GM19463 (cell line): ENCODE results near the gene ZBTB20.

Experiments used
- ATAC-seq: cut with Tn5 transposase; IDR thresholded peaks from one replicate; pipeline ENCODE4 v1.9.1; 2021; ENCODE audit warnings: mild to moderate bottlenecking, moderate library complexity; ENCODE audit not compliant: unreplicated experiment

ZBTB20 gene

DNA sequence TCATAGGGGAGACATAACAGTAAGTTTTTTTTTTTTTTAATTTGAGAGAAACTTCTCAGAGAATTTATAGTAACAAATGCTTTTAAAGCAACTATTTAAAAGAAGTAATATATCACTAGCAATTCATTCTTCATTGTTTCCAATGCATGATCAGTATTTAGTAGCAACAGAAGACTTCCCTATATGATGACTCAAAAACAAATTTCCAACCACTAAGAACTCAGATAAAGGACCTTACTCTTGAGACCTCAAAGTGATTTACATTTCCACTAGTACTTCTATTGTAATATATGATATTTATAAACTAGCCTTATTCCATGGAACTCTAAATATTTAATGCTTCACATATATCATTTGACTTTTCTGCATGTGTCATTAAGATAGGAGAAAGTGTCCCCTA is 356.3 kb downstream of the ZBTB20 start:
- no peak for ATAC-seq

DNA sequence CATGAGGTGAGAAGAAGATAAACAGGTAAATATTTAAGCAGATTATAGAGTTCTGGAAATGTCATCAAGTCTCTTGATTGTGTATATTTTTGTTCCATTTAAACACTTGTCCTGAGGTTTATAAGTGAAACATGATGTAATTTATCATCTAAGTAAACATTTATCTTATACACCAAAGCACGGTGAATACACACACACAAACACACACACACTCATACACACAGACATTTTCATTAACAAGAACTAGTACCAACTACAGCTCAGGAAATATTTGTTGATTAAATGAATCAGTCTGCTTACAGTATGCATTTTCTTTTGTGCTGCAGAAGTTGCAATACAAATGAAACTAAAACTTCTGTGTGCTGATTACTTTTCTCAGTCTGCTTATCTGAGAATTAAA is 357.3 kb downstream of the ZBTB20 start:
- no peak for ATAC-seq

DNA sequence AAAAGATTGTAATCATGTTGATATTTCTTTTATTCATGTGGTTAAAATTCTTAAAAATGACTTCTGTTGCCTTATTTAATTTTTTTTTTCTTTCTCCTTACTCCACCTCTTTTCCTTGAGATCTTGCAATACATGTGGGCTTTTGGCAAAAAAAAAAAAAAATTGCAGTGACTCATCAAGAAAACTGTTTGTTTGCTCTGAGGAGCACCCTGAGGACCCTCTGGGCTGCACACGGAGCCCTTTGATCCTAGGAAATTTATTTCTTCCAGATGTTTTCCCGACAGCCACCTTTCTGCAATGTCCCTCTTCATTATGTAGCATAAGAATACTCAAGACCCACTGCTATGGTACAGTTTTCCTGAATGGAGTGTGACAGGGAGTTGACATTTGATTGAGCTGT is 371.7 kb downstream of the ZBTB20 start:
- no peak for ATAC-seq

DNA sequence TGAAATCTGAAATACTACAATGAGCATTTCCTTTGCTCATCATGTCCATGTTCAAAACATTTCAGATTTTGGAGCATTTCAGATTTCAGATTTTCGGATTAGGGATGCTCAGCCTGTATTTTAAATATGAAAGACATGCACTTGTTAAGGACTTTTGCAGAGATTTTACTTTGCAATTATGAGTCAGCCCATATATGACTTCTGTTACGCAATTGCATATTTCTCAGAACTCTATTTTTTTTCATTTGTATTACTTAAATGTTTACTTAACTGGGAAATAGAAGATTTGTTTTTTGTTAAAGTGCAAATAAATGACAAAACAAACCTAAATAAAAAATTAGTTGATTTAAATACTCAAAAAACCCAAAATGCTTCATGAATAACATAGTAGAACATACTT is 376.2 kb downstream of the ZBTB20 start:
- no peak for ATAC-seq

DNA sequence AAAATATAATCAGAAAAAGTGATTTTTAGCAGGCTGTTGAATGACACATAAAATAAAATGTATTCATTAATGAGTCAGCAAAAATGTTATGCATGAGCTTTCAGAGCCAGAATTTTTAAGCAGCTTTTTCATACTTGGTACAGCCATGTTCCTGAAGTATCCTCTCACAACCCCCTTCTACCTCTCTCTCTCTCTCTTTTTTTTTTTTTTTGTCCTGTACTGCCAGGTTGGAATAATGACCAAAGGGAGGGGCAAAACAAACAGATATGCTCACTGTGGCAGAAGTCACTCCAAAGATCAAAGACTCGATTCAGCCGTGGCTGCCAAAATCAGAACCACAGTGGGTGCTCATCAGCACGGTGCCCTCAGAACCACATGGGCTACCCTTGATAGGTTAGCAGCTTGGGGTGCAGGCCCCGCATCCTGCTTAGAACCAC is 383.0 kb downstream of the ZBTB20 start:
- no peak for ATAC-seq

DNA sequence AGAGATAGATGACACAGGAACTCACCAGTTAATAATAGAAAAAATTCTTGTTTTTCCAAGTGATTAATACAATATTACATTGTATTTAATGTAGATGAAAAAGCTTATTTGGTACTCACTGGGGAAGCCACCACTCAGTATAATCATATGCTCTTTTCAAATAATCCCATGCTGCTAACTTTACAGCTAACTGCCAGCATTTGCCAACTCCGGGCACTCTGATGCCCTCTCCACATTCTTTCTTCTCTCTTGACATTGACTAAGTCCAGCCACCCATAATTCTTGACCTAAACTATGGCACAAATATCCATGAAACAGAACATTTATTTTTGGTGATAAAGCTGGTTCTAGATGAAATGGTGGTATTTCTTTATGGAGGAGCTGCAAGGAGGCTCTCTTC is 384.9 kb downstream of the ZBTB20 start:
- ATAC-seq = no peak

DNA sequence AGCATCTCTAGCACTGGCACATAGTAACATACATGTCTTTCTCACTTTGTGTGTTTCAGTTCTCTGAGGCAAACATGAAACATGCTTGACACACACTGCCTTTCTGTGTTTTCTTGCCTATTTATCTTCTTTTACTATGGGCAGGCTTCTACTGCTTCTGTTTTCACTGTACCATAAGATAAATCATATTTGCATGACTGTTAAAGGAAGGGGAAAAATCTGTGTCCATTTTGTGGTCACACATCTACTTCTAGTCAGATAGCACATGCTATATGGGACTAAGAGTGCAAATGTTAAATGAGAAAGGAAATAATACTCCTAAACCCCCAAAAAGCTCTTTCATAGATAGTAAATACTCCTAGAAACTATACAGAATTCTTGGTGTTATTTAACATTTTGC is 386.4 kb downstream of the ZBTB20 start:
- ATAC-seq = peak; percentile 42

DNA sequence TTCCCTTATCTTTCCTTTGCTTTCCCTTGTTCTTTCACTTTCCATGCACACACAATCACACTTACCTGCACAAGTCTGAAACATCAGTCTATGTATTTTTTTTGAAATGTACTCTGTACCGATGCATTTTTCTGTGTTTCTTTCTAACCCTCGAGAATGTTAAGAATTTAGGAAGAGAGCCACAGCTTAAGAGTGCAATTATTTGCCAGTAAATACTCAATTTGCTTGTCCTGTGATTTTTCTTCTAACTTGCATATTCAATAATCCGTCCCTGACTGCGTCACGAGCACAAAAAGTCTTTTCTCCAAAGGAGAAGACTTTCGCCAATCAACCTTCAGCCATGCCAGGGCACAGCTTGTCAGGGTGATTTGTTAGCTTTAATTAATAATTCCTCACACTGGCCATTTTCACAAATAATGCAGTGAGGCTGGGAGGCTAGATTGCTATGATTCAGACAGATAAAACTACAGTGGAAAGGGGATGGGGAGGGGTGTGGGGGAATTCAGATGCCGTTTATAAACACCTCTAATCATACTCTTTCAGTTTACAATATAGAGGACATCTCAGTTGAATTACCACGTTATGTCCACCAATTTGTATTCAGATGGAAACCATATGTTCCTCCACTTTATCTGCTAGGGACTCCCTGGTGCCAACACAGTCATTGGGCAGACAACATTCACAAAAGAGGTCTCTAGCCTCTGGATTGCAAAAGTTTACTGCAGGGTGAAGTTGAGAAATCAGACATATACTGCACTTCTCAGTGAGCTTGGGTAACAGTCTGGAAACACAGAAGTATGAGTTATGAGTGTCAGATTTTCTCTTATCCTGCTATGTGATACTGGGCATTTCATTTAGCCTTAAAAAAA is 388.0 kb downstream of the ZBTB20 start:
- ATAC-seq = no peak

DNA sequence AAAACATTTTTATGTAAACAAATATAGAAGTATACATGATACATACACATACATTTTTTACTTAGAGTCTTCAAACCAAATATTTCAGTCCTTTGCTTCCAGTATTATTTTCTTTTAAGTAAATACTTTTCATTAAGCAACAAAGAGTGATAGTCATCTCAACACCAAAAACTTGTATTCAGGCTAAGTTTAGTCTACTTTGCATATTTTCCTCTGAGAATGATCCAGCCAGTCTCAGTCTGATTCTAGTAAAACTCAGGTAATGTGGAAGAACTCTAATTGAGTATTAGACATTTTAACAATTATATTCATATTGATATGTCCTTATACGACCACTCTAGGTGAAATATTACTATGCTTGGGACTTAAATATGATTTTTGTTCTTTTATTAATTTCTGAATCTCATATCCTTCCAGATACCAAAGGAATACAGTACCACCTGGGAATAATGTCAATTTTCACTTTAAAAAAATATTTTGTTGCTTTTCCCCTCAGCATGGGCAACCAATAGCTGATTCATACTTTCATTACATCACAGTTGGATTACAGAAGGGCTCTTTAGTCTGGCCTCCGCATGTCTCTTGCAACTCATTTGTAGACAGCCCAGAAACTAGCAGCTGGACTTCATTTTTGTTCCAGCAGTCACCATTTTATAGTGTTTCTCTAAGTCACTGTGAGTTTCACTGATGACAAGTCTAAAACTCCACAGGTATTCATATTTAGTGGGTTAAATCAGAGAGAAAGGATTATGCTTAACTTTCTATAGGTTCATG is 390.4 kb downstream of the ZBTB20 start:
- peak; percentile 70 for ATAC-seq

DNA sequence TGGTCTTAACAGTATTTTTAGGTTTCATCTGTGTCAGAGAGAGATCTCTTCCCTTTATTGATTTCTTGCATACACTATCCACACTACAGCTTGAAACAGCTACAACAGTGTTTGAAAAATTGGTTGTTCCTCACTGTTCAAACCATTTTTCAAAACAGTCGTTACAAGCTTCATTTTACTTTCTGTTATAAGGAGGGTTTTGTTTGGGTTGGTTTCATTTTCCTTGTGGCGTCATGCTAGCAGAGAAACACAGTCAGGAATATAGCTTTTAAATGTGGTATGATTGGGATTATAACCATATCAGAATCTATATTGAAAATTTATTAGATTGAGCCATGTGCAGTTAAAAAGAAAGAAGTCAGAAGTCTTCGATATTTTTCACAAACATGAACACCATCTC is 400.6 kb downstream of the ZBTB20 start:
- peak; percentile 58 for ATAC-seq

DNA sequence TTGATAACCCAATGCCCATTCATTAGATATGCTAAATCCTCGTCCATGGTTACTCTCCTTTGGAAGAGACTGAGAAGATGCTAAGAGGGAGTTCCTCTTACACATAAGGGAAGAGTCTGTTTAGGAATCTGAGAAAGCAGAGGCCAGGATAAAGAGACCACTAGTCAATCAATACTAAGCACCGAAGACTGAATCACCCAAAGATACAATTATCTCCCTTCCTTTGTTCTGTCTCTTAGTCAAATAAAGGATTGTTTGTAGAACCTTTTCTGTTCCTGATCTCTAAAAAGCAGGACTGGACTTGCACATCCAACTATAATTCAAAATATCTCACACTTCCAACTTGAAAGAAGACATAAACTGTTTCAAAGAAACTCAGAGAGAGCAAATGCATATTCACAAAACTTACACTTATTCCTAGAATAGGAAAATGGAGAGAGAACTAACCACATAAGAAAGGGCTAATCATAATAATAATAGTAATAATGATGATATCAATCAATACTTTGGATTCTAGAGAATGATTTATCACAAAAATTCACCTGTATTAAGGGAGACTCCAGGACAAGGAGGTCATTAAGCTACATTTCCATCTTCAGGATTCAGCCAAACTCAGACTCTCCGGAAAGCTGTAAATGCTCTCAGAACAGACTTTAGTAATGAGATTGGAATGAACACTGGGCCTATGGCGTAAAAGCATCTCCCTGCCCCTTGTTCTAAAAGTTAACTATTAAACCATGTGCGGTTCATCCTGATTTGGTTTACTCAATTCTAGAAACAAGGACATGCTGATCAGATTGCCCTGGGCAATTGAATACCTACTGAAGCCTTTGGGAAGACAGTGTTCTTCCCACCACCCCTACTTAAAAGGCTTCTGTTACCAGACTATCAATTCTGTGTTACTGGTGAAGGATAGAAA is 401.5 kb downstream of the ZBTB20 start:
- ATAC-seq = peak; percentile 11

DNA sequence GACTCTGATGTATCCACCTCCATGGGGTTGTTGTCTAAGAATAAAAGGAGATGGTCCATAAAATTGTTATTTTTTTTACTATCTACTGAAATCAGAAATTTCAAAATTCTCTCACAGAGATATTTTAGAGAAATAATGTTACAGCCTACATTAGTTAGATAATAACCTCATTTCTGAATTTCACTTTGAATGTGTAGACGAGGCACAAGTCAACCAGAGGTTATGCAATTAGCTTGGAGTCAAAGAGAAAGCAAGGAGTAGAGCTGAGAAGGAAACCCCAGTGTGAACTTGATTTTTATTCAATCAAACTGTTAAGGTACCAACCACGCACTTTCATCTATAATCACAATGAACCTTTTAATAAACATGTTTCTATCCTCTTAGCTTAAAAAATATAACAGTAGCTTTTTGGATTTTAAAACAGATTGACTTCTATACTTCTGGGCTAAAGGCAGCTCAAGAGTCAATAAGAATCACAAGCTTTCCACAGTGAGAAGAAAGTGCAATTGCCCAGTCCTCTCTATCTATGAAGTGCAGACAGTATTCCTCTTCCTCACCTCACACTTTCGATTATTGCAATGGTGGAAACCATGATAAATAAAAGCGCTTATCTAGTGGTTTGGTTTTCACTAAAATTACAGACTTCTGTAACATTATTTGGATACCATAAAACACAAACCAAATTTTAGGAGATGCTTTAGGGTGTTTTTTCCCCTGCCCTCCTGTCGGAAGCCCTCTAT is 403.2 kb downstream of the ZBTB20 start:
- ATAC-seq = no peak

DNA sequence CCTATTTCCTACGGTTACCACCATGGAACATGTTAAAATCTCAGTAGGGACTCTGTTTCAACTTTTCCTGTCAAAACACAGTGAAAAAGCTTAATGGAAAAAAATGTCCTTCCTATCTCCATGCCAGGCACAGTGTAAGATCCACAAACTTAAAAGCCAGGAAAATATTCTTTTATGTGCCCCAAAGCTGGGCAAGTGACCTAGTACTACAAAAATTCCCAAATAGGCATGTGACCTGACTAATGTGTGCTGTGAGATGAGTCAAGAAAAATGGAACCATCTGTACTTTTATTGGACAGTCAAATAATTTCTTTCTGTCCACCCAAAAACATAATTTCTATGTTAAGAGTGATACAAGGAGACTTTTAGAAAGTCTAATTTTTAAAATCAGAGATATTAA is 406.0 kb downstream of the ZBTB20 start:
- no peak for ATAC-seq

DNA sequence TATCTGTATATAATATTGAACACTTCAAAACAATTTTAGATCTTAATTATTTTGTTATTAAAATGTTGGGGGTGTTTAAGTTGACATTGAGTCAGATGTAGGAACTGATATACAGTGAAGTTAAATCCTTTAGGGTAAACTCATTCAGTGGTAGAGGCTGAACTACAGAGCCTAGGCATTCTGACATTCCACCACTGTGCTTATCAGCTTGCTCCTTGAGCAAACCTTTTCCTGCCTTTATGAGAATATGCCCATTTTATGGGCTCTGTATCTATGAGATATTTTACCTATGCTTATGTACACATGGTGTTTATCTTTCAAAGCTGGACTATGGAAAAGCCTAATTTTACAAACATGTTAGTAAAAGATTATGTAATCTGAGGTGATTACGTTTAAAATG is 407.5 kb downstream of the ZBTB20 start:
- no peak for ATAC-seq

DNA sequence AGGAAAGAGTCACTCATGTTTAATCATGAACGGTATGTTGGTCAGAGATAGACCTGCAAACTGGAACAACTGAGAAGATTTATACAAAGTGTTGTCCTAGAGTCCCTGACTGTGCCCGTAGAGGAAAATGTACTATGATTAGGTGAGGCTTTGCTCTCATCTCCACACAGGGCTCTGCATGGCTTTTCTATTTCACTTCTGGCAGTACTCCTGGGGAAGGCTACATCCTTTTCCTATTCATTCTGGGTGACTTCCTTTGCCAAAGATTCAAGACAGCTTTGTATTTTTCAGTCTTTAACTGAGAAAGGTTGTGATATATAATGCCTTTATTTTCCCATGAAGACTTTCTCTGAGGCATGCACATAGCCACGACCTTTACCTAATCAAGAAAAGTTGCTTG is 414.7 kb downstream of the ZBTB20 start:
- ATAC-seq = no peak

DNA sequence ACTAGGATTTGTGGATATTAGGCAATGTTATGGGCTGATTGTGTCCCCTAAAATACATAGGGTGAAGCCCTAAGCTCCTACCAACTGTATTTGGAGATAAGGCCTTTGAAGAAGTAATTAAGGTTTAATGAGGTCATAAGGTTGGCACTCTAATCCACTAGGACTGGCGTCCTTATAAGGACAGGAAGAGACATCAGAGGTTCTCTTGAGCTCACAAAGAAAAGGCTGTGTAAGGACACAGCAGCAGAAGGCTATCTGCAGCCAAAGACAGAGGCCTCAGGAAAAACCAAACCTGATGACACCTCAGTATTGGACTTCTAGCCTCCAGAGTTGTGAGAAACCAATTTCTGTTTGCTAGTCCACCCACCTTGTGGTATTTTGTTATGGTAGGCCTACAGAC is 416.7 kb downstream of the ZBTB20 start:
- no peak for ATAC-seq

DNA sequence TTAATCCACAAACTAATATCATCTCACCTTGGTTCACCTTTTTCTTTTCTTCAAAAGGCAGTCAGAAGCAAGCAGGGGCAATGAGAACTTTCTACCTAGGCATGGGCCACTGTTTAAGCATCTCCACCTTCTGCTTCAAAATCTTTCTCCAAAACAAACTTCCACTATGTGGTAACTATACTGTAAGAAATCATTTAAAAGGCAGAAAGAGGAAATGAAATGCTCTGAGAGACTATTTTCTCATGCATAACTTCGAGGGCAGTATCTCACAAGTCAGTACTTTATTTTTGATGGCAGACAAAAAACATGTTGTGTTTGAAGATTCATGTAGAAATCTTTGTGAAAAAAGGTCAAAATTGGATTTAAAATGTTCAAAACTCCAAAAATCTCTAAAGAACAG is 419.7 kb downstream of the ZBTB20 start:
- ATAC-seq = no peak

DNA sequence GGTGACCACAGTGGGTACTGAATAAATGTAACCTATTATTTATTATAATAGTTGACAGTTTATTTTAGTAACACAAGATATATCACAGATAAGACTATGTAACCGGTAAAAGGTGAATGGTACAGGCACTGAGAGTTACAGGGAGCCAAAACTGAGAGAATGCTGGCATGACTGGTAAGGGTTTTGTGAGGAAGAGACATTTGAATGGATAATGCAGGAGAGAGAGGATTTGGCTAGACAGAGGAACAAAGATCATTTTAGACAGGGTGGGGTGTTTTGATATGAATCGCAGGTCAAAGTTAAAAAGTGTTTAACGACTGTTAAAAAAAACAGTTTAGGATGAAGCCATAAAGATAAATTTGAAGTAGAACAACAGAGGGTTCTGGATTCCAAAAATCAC is 421.1 kb downstream of the ZBTB20 start:
- no peak for ATAC-seq

DNA sequence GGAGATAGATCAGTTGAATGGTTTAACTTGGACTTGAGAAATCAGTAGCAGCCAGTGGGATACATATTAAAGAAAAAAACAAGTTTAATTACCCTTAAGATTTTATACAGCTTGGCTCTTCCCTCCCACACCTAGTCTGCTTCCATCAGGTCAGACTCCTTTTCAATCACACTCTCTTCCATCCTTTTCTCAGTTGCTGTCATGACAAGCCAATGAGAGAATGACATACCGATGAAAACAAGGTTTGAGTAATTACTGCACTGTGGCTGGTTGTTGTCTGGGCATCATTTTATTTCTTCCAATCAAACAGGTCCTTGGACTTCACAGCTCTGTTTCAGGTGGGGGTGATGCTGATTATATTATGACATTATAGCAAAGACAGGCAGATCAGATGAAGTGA is 424.6 kb downstream of the ZBTB20 start:
- no peak for ATAC-seq

DNA sequence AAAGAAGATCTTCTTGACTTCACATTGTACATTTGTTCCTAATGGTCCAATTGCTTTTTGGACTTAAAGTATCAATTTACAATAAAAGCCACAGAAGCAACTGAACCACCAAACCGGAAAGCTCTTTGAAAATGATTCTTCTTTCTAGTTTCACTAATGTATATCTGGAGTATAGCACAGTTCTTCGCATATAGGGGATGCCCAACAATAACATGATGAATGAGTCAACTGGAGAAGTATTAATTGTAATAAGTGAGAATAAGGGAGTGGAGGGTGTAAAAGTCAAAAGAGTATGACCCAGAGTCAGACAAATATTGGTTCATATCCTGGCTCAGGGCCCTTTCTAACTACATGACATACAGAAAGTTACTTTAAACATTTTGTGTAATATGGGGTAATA is 425.2 kb downstream of the ZBTB20 start:
- ATAC-seq = no peak

DNA sequence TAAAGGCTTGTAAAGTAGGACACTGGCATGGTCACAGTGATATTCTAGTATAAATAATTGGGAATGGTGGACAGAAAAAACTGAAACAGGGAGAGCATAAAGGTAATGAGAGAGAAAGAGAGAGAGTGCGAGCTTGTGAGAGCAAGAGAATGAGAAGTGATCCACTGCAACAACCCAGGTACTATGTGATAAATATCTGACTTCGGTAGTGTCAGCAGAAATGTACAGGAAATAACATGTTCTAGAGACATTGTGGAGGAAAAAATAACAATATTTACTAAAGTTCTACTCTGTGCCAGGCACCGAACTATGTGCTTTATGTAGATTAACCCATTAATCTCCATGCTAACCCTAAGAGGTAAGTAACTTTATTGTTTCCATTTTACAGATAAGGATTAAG is 425.9 kb downstream of the ZBTB20 start:
- no peak for ATAC-seq
